Measurements from ENCODE around the gene GDAP1L1.
A peak's percentile ranks its signal among the peaks of the same experiment; 100 is the strongest.
"Not testable (repeated sequence)": the region's sequence is repeated elsewhere in the genome, so short reads cannot be mapped to it uniquely, and the experiment has no call there.

The GDAP1L1 gene

DNA sequence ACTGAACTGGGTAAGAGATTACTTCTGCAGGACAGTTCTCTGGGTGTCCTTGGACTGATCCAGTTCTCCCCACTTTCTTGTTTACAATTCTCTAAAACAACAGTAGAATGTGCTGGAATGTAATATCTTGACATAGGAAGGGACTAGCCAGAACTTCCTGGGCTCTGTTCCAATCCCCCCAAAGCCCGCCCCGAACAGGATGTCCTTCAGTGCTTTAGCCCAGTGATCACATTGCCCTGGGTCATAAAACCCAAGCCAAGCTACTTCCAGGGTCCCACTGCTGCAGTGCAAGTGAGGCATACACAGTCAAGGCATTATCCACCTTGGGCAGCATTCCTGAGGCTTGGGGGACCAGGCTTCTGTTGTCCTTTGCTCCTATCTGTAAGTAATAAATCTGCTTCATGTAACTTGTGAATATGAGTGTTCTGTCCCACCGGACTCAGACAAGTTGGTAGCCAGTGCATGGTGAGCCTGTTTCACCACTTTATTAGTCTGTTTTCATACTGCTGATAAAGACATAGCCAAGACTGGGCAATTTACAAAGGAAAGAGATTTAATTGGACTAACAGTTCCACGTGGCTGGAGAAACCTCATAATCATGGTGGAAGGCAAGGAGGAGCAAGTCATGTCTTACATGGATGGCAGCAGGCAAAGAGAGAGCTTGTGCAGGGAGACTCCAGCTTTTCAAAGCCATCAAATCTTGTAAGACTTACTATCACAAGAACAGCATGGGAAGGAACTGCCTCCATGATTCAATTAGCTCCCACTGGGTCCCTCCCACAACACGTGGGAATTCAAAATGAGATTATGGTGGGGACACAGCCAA, 40.4 kb downstream of the GDAP1L1 start:
- DNase-seq (ENCODE audit: low read depth, low spot score), result no peak
- H3K4me3 ChIP-seq (ENCODE audit: low read length), result no peak overlapping the region

DNA sequence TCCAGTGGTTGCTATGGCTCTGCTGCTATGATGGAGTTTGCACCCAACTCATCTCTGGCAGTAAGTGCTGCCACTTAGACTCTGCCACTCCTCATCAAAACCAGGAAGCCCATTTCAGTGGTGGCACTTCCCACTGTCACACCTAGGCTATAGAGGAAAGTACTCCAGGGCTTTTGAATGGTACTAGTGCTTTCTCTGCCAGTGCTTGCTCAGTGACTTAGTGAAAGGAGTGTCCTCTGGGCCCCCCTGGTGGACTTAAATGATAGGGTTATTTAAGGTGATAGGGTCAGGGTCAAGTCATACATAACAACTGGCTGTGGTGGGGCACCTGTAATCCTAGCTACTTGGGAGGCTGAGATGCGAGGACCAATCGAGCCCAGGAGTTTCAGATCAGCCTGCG, 41.1 kb downstream of the GDAP1L1 start:
- no peak overlapping the region for H3K4me3 ChIP-seq (ENCODE audit: low read length)
- DNase-seq (ENCODE audit: low read depth, low spot score), result no peak

DNA sequence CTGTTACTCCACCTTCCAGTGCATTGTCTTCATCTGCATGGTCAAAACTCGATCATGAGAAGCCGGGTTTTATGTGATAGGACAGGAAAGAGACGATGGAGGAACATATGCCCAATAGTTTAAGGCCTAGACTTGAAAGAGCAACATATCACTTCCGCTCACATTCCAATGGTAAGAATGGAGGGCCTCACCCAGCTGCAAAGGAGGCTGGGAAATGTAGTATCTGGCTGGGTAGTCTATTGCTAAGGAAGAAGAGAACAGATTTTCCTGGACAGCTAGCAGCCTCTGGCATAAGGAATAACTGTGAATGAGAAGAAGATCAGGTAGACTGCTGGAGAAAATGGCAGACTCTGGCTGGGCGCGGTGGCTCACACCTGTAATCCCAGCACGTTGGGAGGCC, 44.6 kb downstream of the GDAP1L1 start:
- no peak for DNase-seq (ENCODE audit: low read depth, low spot score)
- no peak overlapping the region for H3K4me3 ChIP-seq (ENCODE audit: low read length)

DNA sequence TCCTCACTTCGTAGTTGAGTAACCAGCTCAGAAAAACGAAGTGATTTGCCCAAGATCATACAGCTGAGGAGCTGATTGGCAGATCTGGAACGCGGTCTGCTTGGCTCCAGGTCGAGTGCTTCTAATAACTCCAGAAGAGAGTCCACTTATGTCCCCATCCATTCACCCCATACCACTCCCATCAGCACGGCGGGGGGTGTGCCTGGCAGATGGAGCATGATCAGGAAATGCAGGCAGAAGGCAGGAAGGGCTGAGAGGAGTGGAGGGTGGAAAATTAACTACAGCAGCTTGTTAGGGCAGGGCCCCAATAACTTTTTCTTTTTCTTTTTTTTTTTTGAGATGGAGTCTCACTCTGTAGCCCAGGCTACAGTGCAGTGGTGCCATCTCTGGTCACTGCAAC, 48.9 kb downstream of the GDAP1L1 start:
- DNase-seq (ENCODE audit: low read depth, low spot score), result no peak

DNA sequence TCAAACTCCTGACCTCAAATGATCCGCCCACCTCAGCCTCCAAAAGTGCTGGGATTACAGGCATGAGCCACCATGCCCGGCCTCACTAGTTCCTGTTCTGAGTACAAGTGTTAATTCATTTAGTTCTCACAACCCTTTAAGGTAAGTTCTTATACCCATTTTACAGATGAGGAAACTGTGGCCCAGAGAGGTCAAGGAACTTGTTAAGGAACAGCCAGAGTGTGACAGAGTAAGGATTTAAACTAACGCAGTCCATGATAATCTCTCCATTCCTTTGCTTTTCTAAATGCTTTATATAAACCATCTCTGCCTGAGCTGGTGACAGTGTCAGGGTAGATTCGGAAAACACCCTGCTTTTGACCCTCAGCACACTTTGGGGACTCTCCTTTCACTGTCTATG, 50.6 kb downstream of the GDAP1L1 start:
- no peak for DNase-seq (ENCODE audit: low read depth, low spot score)

More for the DNA sequence above, 48.9 kb downstream of the GDAP1L1 start:
- H3K4me3 ChIP-seq (ENCODE audit: low read length), result no peak overlapping the region

DNA sequence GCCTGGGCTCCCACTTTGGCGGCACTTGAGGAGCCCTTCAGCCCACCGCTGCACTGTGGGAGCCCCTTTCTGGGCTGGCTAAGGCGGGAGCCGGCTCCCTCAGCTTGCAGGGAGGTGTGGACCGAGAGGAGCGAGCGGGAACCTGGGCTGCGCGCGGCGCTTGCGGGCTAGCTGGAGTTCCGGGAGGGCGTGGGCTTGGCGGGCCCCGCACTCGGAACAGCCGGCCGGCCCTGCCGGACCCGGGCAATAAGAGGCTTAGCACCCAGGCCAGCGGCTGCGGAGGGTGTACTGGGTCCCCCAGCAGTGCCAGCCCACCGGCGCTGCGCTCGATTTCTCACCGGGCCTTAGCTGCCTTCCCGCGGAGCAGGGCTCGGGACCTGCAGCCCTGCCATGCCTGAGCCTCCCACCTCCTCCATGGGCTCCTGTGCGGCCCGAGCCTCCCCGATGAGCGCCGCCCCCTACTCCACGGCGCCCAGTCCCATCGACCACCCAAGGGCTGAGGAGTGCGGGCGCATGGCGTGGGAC, 52.0 kb downstream of the GDAP1L1 start:
- not testable (repeated sequence) for DNase-seq (ENCODE audit: low read depth, low spot score)

More for the DNA sequence above, 50.6 kb downstream of the GDAP1L1 start:
- no peak overlapping the region for H3K4me3 ChIP-seq (ENCODE audit: low read length)

DNA sequence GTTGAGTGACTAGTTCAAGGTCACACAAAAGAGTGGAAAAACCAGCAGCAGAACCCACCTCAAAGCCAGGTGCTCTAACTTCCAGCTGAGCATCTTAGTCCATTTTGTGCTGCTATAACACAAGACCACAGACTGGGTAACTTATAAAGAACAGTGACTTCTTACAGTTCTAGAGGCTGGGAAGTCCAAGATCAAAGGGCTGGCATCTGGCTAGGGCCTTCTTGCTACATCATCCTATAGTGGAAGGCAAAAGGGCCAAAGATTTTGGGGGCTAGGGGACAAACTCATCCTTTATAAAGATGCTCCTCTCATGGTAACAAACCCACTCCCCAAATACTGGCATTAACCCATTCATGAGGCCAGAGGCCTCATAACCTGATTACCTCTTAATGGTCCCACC, 54.2 kb downstream of the GDAP1L1 start:
- no peak for DNase-seq (ENCODE audit: low read depth, low spot score)
- no peak overlapping the region for H3K4me3 ChIP-seq (ENCODE audit: low read length)

More for the DNA sequence above, 52.0 kb downstream of the GDAP1L1 start:
- not testable (repeated sequence) for H3K4me3 ChIP-seq (ENCODE audit: low read length)

DNA sequence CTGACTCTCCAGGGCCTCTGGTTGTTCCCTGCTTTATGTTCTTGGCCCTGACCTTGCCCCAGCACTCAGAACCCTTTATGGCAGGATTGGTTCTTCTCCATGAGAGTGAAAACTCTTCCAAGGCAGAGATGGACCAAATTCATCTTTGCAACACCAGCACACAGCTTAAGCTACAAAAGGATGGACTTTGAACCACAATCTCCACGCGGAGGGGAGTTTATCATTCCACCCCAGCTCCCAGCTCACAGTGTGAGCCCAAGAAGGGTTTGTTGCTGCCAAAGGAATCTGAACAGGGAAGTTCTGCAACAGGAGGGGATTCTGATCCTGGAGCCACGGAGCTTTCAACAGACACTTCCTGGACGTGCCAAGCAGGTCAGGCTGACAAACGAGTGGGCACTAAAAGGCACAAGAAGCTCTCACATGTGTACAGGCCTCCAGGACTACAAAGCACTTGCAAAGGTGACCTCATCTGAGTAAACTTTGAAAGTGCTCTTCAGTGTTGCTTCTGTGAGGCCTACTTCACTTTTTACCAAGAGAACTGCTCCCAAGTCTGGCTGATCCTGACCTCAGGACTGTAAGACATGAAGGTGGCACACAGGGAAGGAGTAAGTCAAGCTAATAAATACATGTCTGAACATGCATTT, 55.0 kb downstream of the GDAP1L1 start:
- no peak for DNase-seq (ENCODE audit: low read depth, low spot score)
- no peak overlapping the region for H3K4me3 ChIP-seq (ENCODE audit: low read length)

DNA sequence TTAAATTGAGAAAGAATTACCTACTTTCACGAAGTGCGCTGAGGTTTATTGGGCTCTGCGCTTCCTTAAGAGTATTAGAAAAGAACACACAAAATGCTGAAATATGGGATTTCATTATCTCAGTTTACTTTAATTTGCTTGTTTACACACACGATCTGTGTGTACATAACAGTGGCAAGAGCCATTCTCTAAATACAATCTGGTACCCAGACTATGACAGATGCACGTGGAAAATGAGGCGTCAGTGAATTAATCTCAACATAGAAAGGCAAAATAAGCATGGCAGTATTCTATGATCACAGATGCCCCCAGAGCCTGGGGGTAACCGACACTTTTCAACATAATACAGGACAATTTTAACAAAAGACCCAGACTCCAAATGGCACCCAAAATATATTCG, 55.6 kb downstream of the GDAP1L1 start:
- H3K4me3 ChIP-seq (ENCODE audit: low read length), result no peak overlapping the region
- no peak for DNase-seq (ENCODE audit: low read depth, low spot score)

DNA sequence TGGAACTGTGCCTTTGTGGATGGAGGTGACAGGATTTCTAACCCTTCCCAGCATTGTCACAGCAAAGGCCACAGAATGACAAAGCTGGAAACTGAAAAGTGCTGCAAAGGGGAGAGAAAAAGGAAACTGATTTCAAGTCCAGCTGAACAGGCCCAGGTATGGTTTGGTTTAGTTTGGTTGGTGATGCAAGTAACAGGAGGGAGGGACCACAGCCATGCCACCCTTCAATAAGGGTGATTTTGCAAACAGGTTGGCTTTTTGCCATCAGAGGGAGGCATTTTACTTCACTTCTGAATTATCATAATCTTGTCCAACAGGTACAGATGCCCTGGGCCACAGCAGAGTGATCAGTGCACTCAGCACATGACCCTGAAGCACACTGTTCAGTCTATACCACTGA, 57.3 kb downstream of the GDAP1L1 start:
- DNase-seq (ENCODE audit: low read depth, low spot score), result no peak
- no peak overlapping the region for H3K4me3 ChIP-seq (ENCODE audit: low read length)

DNA sequence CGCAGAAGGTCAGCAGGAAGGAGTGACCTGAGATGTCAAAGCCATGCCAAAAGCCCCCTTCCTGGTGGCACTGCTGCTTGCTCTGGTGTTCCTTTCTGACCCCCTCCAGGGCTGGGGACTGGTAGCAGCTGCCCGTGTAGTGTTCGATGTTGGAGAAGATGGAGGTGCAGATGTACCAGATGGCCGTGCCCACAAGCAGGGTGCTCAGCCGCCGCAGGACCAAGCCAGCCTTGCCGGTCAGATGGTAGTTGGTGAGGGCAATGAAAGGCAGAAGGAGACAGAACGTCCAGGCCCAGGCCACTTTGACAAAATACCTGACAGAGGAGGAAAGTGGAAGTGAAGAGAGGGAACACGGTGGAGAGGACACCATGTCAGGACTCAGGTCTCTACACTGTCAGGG, 59.8 kb downstream of the GDAP1L1 start:
- no peak overlapping the region for H3K4me3 ChIP-seq (ENCODE audit: low read length)
- no peak for DNase-seq (ENCODE audit: low read depth, low spot score)

DNA sequence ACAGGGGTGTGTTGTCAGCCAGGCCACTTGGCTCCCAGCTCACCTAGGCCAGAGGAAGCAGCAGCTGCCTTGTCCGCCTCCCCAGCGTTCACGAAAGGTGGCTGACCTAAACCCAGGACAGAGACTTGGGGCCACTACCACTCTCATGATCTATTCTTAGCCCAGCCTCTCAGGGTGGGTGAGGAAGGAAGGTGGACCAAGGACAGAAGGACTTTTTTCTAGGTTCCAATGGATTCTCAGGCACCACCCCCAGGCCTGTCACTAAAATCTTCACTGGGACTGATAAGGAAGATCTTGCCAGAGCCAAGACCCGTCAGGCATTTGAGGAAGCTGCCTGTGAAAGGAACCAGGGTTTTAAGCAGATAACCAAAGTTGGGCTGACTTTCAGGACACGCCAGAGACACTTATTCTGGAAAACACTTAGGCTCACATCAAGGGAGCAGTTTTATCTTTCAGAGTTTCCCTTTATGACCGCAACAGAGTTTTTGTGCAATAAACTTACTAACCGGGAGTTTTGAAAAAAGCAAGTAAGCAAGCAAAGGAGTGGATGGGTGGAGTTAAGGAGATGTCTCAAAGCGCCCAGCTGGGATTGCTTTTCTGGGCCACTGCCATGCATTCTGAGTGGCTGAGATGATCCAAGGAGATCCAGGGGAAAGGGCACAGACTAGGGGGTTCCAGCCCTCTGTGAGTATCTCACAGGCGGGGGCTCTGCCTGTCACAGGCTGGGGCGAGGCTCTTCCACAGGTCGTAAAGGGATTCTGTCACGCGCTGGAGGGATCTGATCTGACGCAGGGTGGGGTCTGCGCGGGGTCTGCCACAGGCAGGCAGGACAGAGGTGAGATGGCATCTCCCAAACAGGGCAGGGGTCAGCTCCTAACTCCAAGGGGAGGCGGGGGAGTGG, 62.9 kb downstream of the GDAP1L1 start:
- no peak for DNase-seq (ENCODE audit: low read depth, low spot score)

DNA sequence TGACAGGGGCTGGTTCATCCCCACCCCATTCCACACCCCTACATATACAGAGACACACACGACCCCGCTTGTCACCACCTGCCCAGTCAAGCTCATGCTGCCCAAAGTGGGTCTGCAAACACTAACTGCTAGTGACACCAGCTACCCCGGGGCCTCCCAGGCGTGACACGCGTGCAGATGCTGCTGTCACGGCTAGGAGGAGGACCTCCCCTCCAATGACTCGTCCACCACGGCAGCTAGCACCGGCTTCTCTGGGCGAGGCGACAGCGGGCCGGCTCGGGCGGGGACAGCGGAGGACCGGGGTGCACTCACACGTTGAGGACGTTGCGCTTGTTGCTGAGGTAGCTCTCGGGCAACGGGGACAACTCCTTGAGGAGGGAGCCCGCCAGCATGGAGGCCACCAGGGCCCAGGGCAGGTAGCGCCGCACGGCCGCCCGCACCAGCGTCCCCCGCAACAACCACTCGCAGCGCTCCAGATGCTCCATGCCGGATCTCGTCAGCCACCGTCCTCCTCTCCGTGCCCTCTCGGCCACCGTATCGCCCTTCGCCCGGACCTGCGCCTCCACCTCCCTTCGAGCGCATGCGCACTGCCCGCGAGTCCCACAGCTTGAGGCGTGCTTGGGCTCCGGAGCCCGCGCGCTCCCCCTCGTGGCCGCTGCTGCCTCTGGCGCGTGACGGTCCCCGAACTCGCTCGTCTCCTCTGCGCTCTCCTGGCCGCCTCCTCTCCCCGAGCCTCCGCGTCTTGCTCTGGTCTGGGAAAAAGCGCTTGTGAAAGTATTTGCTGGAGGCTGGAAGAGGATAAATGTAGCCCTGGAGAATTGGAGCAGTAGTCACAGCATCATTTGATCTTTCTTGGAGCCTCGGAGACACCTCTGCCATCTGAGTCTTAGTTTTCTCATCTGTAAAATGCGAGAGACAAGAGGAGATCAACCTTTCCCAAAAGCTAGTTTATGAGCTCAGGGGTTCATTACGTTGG, 63.8 kb downstream of the GDAP1L1 start, which contains the start of gene FITM2:
Gene FITM2, minus strand, starts transcription at position 539 of the 976 bp plus-strand sequence. Its CDS starts 54 bp downstream, at position 485.
- DNase-seq (ENCODE audit: low read depth, low spot score), result peak; percentile 91
- H3K4me3 ChIP-seq (ENCODE audit: low read length), result peak within 1 kb of the TSS; percentile 96

More for the DNA sequence above, 62.9 kb downstream of the GDAP1L1 start:
- peak overlapping the region; percentile 96 for H3K4me3 ChIP-seq (ENCODE audit: low read length)

DNA sequence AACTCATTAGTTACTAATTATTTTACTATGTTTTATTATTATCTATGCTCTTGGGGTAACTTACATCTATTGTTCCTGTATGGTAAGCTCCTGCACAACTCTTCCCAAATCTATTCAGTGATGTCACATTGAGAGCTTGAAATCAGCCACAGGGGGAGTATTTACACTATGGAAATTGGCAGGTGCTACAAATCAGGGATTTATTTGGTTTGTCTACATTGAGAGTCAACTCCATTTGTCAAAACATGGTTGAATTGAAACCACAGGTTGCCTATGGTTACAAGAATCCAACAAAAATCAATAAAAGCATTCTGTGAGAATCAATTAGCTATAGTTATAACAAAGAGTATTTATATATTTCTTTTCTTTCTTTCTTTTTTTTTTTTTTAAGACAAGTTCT, 67.8 kb downstream of the GDAP1L1 start:
- DNase-seq (ENCODE audit: low read depth, low spot score), result no peak
- H3K4me3 ChIP-seq (ENCODE audit: low read length), result no peak overlapping the region

DNA sequence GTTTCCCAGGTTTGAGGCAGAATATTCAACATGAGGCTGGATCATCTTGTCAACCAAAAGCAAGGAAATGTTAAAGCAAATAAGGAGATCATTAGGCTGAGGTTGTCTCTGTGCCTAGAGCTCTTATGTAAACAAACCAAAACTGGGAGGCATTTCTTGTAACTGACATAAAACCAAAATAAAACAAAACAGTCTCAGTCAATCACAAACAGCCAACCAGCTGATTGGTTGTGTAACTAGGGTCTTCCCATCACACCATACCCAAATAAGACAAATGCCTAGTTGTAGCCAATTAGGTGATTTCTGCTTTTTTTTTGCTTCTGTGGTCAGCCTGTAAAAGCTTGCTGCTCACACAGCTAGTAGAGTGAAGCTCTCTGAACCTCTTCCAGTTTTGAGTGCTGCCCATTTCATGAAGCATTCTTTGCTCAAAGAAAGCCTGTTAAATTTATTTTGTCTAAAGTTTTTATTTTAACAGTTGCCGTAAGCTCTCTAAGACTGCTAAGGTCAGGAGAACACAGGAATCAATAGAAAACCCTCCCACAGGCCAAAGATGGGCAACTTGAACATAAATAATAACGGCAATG, 72.8 kb downstream of the GDAP1L1 start:
- no peak overlapping the region for H3K4me3 ChIP-seq (ENCODE audit: low read length)
- DNase-seq (ENCODE audit: low read depth, low spot score), result no peak

DNA sequence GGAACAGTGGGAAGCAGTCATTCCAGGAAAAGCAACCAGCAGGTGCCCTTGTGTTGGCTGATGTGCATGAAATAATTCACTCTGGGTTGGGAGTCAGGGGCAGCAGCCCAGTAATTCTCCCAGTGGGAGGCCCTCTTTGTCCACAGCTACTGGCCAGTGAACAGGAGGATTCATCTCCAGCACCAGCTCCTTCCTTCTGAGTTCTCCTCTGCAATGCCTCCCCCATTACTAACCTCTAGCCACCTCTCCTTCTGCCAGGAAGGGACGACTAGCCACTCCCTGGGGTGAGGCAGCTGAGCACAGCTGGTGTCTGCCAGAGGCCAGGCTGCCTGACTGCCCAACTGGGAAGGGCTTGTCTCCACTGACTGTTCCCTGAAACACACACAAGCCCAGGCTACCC, 77.2 kb downstream of the GDAP1L1 start:
- DNase-seq (ENCODE audit: low read depth, low spot score), result no peak
- no peak overlapping the region for H3K4me3 ChIP-seq (ENCODE audit: low read length)

DNA sequence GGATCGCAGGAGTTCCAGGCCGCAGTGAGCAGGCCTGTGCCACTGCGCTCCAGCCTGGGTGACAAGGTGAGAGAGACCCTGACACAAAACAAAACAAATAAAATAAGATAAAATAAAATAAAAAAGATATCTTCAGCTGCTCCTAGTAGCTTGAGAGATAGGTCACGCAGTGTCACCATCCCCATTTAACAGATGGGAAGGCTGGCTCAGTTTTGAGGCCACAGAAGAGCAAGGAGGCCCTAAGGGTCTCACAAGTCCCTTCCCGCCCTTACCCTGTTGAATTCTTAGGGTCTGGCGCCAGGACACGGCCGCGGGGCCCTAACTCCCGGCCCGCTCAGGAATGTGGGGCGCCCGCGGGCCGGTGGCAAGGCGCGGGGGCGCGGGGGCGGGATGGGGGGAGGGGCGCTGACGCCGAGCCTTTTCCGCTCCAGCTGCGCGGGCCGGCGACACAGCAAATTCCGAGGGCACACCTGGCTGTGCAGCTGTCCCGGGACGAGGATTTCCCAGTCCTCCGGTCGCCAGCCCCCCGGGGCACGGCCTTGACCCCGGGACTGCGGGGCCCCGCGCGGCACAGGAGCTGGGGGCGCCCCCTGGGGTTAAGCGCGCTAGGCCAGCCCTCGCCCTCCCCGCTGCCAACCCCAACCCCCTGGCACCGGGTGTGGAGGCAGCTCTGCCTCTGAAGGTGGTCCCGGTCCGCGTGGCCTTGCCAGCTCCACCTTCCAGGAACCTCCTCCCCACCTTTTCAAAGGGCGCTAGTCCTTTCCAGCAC, 79.5 kb downstream of the GDAP1L1 start:
- DNase-seq (ENCODE audit: low read depth, low spot score), result no peak
- no peak overlapping the region for H3K4me3 ChIP-seq (ENCODE audit: low read length)
